Measurements from ENCODE around the gene PRR35.

DNA sequence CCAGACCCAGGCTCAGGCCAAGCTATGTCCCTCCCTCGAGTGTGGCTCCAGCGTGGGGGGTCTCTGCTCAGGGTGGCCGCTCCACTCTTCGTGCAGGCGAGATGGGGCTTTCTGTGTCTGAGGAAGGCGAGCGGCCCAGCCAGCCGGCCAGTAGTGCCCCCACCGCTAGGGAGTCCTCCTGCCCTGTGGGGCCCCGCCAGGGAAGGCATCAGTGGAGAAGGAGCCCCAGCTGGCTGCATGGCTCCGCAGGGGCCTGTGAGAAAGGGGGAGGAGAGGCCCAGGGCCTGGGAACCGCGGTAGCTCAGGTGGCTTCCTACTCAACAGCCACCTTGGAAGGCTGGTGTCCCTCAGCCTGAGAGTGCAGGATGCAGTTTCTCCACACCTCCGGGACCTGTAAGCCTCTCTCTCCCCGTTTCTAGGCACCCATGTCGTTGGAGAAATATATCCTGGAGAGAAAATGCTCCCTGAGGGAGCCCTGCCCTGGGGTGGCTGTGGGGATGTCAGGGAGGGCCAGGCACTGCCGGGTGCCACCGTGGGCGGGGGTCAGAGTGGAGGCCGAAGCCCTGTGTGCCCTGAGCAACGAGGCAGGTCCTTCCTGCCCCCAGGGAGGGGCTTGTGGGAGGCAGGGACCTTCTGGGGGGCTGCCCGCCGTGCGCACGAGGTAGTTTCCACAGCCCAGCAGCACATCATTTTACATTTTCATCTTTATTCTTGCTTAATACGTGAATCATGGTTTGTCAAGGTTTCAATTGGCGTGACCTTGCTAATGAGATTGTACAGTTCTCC lies 12.9 kb downstream of the PRR35 start:
- TF ChIP-seq, protein P1, sequence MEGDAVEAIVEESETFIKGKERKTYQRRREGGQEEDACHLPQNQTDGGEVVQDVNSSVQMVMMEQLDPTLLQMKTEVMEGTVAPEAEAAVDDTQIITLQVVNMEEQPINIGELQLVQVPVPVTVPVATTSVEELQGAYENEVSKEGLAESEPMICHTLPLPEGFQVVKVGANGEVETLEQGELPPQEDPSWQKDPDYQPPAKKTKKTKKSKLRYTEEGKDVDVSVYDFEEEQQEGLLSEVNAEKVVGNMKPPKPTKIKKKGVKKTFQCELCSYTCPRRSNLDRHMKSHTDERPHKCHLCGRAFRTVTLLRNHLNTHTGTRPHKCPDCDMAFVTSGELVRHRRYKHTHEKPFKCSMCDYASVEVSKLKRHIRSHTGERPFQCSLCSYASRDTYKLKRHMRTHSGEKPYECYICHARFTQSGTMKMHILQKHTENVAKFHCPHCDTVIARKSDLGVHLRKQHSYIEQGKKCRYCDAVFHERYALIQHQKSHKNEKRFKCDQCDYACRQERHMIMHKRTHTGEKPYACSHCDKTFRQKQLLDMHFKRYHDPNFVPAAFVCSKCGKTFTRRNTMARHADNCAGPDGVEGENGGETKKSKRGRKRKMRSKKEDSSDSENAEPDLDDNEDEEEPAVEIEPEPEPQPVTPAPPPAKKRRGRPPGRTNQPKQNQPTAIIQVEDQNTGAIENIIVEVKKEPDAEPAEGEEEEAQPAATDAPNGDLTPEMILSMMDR (IDR thresholded peaks at IDR 0.05), result no peak
- TF ChIP-seq POLR2A (IDR thresholded peaks at IDR 0.05), result no peak
